Hematopoietic multipotent progenitor cell treated with erythropoietin and hydrocortisone succinate and interleukin-3 and kit ligand, for 4 days (in vitro differentiated cells): ENCODE results near the gene MAP7D3.
"Not testable (repeated sequence)": the region's sequence is repeated elsewhere in the genome, so short reads cannot be mapped to it uniquely, and the experiment has no call there.

Experiments used
- DNase-seq: peaks from one replicate; pipeline ENCODE4 v3.0.0-alpha.2; 2015

Gene MAP7D3, protein sequence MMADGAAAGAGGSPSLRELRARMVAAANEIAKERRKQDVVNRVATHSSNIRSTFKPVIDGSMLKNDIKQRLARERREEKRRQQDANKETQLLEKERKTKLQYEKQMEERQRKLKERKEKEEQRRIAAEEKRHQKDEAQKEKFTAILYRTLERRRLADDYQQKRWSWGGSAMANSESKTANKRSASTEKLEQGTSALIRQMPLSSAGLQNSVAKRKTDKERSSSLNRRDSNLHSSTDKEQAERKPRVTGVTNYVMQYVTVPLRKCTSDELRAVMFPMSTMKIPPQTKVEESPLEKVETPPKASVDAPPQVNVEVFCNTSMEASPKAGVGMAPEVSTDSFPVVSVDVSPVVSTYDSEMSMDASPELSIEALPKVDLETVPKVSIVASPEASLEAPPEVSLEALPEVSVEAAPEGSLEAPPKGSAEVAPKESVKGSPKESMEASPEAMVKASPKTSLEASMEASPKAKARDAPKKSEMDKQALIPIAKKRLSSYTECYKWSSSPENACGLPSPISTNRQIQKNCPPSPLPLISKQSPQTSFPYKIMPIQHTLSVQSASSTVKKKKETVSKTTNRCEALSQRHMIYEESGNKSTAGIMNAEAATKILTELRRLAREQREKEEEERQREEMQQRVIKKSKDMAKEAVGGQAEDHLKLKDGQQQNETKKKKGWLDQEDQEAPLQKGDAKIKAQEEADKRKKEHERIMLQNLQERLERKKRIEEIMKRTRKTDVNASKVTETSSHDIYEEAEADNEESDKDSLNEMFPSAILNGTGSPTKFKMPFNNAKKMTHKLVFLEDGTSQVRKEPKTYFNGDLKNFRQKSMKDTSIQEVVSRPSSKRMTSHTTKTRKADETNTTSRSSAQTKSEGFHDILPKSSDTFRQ

DNA sequence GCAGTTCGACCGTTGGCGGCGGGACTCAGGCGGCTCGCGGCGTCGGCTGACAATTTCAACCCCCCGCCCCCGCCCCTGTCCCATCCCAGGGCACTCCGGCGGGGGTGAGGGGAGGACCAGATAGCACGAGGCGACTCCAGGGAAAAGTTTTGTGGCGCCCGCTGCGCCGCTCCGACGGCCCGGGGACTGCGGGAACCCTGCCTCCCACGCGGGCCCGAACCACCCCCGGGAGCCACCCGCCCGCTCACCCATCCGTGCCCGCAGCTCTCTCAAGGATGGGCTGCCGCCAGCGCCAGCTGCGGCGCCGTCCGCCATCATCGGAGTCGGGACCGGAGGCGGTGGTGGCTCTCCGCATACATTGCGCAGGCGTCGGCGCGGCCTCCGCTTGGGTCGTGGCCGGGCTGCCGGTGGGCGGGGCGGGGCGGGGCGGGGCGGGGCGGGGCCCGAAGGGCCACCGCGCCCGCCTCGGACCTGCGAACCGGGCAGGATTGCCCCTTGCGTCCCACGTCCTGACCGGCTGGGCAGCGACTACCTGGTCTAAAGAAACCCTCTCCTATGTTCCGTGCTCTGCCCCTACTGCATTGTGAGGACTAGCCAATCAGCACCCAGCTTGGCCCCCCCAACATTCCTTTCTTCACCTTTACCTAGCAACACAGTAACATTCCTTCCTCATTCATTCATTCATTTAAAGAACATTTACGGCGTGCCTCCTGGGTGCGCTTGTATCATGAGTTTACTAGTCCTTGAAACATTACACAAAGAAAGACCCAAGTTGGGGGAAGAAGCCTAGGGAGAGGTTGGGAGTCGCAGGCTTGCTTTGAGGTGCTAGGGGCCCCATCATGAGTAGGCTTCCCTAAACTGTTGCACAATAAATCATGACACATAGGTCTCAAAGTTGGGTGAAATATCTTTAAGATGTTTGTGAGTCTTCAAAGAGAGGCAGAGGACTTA is at the start of gene MAP7D3:
TSS of gene MAP7D3 (minus strand) at position 360 of the 951 bp plus-strand sequence. CDS start at position 318, 42 bp downstream.
- peak; percentile 80 for DNase-seq

DNA sequence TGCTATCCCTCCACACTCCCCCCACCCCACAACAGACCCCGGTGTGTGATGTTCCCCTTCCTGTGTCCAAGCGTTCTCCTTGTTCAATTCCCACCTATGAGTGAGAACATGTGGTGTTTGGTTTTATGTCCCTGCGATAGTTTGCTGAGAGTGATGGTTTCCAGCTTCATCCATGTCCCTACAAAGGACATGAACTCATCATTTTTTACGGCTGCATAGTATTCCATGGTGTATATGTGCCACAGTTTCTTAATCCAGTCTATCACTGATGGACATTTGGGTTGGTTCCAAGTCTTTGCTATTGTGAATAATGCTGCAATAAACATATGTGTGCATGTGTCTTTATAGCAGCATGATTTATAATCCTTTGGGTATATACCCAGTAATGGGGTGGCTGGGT is 49.5 kb upstream of the MAP7D3 start, which contains the start of gene ADGRG4:
TSS of gene ADGRG4 (plus strand) at position 243 of the 400 bp plus-strand sequence. CDS start 7,815 bp downstream, outside the sequence.
- not testable (repeated sequence) for DNase-seq

DNA sequence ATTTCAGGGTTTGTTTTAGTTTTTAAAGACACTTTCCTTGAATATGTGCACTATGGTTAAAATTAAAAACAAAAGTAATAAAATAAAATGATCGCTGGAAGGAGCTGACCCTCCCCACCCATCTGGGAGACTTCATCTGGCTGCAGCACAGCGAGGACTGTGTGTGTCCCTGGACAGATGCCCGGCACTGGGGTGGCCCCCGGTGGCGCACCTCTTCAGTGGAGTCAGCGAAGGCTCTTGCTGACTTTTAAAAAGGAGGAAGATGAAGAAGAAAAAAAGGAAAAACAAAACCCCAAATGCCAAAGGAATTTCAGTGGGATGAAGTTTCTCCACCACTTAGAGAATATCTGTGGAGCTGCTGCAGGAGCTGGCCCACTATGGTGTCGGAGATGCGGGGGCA is 44.2 kb upstream of the MAP7D3 start:
- DNase-seq: no peak

DNA sequence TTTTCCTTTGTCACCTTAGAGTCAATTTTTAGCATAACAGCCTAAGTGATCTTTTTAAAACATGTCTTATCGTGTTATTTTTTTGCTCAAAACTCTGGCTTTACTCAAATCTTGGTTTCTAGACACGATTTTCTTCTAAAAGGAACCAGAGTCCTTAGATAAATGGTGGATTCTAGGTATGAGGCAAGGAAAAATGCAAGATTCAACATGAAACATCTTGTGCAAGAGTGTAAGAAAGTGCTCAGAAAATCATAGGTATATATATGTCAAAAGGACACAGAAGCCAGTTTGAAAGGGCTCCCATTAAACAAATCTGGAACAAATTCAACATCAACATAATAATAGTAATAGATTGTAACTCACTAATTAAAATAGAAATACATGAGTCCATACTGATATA is 41.5 kb upstream of the MAP7D3 start:
- no peak for DNase-seq

DNA sequence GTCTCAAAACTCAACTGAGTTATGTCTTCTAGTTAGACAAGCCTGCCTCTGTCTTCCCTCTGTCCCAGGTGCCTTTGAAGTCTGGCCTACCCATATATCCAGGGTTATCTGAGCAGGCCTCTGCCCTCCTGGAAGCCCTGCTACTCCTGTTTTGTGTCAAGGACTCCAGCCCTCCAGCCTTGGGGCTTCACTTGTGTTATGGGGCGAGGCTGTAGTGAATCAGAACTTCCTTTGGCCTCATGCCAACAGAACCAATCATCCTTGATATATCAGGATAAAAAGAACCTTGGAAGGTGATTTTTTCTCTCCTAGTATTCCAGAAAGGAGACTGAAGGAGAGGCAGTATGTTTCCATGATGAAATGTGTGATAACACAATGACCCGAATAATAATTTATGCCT is 40.6 kb upstream of the MAP7D3 start:
- DNase-seq: no peak

DNA sequence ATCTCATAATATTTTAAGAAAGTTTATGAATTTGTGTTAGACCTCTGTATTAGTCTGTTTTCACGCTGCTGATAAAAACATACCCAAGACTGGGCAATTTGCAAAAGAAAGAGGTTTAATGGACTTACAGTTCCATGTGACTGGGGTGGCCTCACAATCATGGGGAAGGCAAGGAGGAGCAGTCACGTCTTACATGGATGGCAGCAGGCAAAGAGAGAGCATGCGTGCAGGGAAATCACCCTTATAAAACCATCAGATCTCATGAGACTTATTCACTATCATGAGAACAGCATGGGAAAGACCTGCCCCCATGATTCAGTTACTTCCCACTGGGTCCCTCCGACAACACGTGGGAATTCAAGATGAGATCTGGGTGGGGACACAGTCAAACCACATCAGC is 35.2 kb upstream of the MAP7D3 start:
- not testable (repeated sequence) for DNase-seq

DNA sequence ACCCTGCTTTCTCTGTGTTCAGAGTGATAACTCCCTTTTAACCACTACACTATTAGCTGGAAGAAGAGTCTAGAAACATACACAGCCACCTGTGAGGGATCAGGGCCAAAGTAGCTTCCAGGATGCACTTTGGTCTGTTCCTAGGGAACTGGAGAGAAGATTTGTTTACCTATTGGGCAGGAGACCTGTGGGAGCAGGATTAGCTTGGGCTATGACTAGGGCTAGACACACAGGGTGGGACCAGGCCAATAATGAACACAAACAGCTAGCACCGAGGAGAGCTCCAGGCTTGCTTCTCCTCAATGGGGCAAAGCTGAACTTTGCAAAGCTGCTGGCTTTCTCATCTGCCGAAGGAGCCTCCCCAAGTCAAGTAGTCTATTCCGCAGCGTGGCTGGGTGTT is 24.4 kb upstream of the MAP7D3 start:
- no peak for DNase-seq

DNA sequence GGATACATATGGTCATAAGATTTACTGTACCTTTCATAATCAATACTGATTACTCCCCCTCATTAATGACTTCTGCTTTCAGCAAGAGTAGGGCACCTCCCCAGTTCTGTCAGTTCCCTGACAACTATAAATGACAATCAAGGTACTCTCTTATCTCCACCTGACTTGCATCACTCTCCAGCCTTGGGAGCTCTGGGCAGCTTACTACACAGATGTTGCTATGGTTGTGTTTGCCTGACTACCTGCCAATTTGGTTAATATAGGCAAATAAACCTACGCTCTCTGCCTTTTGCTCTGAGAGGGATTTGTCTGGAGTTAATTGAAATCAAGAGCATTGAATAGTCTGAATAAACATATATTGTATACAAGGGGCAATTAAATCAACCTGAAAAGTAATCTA is 22.8 kb upstream of the MAP7D3 start:
- DNase-seq: no peak

DNA sequence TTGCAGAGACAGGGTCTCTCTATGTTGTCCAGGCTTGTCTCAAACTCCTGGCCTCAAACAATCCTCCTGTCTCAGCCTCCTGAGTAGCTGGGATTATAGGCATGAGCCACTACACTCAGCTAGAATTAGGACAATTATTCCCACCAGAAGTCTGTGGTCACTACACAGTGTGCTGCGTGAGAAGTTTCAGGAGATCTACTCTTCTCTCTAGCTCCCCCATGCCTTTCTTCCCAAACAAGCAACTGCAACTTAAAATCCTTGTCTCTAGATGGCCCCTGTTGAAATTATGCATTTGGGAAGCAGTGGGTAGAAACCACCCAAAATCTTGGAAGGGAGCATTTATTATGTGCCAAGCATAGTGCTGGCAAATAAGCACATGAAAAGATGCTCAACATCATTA is 21.1 kb upstream of the MAP7D3 start:
- DNase-seq: peak; percentile 13

DNA sequence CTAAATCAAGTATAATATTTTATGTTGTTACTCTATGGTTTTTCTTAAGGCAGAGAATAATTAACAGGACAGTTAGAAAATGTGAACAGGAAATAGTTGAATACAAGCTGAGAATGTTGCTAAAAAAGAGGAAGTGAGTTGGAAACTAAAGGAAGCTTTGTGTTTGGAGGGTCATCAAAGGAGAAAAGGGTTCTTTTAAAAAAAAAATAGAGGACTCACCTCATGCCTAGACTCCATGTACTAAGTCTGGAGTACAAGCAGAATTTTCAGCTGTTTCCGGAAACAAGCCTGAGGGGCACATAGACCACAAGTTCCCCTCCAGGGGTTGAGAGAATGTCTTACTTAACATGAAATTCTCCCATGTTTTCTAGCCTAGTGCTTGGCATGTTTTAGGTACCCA is 20.1 kb upstream of the MAP7D3 start:
- peak; percentile 68 for DNase-seq

DNA sequence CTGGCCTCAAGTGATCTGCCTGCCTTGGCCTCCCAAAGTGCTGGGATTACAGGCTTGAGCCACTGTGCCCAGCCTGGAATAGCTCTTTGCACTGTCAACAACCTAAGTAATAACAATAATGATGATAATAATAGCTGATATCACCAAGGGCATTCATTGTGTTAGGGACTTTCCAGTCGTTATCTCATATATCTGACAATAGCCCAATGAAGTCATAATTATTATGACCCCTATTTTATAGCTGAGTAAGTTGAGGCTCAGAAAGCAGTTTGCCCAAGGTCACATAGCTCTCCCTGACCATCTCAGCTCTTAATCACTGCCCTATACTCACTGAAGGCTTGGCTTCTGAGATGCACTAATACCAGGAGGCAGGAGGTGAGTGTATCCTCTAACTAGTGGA is 18.7 kb upstream of the MAP7D3 start:
- DNase-seq: no peak

DNA sequence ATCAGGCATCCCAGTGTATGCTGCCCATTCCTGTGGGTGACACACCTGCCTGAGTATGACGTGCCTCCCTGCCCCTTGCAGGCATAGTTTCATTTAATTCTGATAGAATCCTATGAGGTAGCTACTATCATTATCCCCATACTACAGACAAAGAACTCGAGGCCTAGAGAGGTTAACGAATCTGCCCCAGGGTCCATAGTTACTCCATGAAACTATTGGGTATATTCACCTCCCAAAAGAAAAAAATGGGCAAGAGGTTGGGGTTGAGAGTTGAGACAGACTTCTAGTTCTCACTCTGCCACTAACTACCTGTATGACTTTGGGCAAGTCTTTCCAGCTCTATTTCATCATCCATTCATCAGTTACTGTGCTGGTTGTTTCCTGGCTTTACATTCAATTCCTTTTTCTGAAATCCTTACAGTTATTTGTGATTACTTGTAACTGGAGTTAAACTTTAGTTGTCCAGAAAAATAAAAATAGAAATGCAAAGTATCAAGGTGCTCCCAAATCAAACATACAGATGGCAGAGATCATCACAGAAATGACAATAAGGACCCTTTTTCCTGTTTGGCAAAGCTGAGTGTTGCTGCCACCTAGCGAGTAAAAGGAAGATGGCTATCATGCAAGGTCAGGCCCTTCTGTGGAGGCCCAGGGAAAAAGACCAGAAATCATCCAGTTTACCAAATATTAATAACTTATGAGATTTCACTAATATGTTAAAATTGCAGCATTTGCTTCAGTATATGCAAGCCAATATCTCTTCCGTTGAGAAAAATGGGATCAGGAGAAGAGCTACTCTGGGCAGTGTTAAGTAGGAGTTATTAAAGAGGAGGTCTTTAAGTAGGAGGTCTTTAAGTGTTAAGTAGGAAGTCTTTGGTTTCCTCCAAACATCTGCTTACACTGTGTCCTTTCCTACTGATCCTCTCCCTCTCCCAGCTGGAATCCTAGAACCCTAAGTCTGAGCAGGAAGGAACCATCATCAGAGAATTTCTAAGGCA is 17.1 kb upstream of the MAP7D3 start:
- peak; percentile 68 for DNase-seq

DNA sequence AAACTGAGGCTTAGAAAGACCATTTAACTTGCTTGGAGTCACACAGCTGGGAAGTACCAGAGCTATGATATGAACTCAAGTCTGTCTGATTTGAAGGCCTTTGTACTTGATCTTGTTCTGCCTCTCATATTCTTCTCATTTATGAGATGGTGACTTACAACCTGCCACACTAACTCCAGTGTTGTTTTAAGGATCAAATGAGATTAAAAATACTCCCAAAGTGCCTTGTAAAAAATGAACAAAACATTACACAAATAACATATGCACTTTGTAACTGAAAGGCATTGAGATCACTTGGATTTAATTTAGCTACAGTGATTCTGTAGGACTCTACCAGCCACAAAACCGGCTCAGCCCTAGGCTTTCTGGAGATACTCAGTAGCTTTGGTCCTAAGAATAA is 15.6 kb upstream of the MAP7D3 start:
- DNase-seq: no peak

DNA sequence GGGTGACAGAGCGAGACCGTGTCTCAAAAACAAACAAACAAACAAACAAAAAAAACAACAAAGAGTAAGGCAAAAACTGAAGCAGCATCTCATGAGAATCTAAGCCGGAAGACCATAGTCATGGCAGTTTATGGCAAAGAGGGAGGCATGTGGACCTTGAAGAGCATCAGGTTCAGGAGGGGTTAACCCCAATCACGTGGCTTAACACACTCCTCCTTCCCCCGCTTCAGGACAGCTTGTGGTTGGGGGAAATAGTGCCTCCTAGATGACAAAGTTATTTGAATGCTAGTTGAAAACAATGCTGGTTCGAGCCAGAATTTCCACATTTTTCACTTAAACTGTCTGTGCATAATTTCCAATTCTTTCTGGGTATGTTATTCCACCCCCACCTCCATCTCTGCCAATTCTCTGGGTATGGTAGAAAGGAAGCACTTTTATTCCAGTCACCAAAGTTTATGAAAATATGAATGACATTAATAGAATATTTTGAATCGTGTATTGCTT is 11.7 kb upstream of the MAP7D3 start:
- DNase-seq: no peak

DNA sequence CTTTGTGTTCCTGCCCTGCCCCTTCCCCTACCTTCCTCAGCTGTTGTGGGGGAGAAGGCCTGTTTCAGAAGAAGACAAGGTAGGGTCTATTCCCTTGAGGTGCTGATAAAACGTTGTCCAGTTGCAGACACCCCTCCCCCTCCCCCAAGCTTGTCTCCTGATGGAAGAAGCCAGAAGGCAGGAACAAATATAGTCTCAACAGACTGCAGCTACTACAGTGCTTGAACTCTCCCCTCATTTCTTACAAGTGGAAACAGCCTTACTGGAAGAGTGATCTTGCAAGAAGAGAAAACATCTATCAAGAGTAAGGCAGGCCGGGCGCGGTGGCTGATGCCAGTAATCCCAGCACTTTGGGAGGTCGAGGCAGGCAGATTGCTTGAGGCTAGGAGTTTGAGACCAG is 11.0 kb upstream of the MAP7D3 start:
- no peak for DNase-seq

DNA sequence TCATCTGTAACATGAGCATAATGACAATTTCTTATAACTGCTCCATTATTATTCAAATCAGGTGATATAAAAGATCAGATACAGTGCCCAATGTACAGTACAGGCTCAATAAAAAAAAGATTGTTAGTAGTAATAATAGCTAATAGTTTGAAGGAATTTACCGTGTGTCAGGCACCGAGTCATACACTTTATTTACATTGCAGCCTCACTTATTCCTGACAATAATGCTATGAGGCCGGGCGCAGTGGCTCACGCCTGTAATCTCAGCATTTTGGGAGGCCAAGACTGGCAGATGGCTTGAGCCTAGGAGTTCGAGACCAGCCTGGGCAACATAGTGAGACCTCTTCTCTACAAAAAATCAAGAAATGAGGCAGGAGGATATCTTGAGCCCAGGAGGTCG is 10.1 kb upstream of the MAP7D3 start:
- no peak for DNase-seq

DNA sequence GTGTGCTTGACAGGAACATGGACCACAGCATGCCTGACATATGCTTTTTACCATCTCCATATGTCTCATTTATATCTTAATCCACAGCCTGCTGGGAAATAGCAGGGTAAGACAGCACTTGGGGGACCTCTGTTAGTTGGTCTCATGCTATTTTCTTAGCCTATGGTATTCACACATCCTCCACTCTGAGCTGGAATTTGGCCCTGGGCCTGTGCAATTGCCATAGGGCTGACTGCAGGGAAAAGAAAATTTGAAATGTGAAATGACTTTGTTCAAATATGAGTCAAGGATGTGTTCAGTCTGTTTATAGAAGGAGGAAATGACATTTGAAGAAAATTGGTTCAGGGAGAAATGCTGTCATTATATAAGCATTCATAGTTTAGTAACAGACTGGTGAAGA is 9.6 kb upstream of the MAP7D3 start:
- no peak for DNase-seq

DNA sequence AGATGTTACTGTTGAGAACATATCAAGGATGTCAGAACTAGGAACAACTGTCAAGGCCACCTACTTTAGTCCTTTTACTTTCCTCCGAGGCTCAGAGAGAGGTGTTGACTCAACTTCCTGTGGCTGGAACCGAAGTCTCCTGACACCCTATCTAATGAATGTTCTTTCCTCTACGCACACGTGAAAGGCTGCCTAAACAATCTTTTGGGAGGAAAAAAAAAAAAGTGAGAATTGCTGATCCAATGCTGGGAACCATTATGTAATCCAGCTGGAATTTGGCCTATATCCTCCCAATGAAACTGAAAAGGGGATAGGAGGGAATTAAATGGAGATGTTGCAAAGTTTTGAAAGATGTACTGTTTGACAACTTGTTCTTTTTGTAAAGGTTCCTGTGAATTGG is 8.3 kb upstream of the MAP7D3 start:
- peak; percentile 25 for DNase-seq

DNA sequence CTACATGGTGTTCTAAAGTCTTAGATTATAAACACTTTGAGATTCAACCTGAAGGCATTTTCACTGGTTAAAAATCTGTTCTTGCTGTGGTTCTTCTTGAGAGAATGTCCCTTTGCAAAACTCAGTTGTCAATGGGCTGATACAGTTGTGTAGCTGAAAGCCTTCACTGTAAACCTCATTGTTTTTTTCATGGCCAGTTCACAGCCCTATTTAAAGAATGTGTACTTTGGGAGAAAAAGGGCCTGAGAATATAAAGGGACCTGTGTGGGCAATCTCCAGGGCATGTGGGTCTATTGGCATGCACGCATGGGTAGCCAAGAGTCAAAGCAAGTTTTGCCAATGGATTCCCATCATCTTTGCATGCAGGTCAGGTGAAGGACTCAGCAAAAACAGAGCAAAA is 7.8 kb upstream of the MAP7D3 start:
- DNase-seq: no peak

DNA sequence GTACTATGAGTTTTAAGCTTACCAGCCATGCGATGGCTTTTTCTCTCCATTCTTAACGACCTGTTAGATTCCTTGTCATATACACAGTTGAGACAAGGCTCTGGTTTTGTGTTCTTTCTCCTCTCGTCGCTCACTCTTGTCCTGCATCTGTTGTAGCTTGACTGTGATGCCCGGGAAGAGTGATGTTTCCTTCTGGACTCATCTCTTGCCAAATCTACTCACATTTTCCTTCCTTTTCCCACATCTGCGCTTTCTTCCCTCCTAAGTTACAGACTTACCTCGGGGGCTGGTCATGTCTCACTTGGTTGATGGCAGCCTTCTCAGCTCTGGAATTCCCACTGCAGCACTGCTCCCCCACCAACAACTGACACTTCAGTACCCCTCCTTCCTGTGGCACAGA is 4.8 kb upstream of the MAP7D3 start:
- no peak for DNase-seq

DNA sequence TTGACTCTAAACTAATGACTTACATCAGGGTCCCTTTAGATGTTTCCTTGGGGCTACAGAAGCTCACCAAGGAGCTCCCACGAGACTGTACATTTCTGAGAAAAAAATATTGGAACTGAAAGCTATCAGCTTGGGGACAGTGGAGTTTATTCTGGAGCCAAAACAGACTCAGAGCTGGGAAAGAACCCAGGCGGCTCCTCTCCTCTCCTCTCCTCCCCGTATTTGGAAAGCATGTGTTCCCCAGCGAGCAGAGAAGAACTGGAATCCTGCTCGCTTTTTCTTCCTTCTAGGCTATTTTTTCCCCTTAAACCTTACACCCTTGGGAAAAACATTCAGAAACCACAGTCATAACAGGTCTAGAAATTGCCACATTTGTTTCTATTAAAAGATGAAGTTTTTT is 4.3 kb upstream of the MAP7D3 start:
- no peak for DNase-seq
